CD4-positive, alpha-beta T cell treated with Interleukin-2 at 100 ng/mL for 4 hours (primary cell): ENCODE measurements around the gene POLR3E.
"Not testable (repeated sequence)": the region's sequence is repeated elsewhere in the genome, so short reads cannot be mapped to it uniquely, and the experiment has no call there.

ENCODE experiments used
- DNase-seq: peaks from one replicate; pipeline ENCODE4 v3.0.0-alpha.2; 2020; ENCODE audit warnings: low spot score

POLR3E gene

GRCh38 chr16:22366371-22366770, 69.2 kb downstream of the POLR3E start:
- no peak for DNase-seq

GRCh38 chr16:22366889-22367288, 69.7 kb downstream of the POLR3E start:
- DNase-seq, result no peak

GRCh38 chr16:22368200-22368826, 71.1 kb downstream of the POLR3E start:
- not testable (repeated sequence) for DNase-seq

GRCh38 chr16:22369221-22369811, 72.1 kb downstream of the POLR3E start:
- peak; percentile 43 for DNase-seq

- no peak for DNase-seq
Observed at GRCh38 chr16:22370038-22370820, 73.0 kb downstream of the POLR3E start.

- DNase-seq, result peak; percentile 22
Observed at GRCh38 chr16:22372882-22373661, 75.9 kb downstream of the POLR3E start.

- DNase-seq, result peak; percentile 33
Observed at GRCh38 chr16:22373662-22374310, 76.6 kb downstream of the POLR3E start.

GRCh38 chr16:22374311-22375116, 77.3 kb downstream of the POLR3E start, which contains the start of gene CDR2:
Gene CDR2 (minus strand): TSS chr16:22374619. CDS start chr16:22374309, 310 bp downstream.
- peak; percentile 99 for DNase-seq

- DNase-seq, result no peak
Observed at GRCh38 chr16:22375117-22375962, 78.1 kb downstream of the POLR3E start.

GRCh38 chr16:22375963-22376640, 78.9 kb downstream of the POLR3E start:
- DNase-seq, result no peak

- DNase-seq, result no peak
Observed at GRCh38 chr16:22379656-22380055, 82.4 kb downstream of the POLR3E start.

GRCh38 chr16:22380529-22380928, 83.3 kb downstream of the POLR3E start:
- DNase-seq, result no peak

- DNase-seq, result no peak
Observed at GRCh38 chr16:22381392-22381791, 84.2 kb downstream of the POLR3E start.

- no peak for DNase-seq
Observed at GRCh38 chr16:22383827-22384226, 86.6 kb downstream of the POLR3E start.
